GM19438 (cell line): ENCODE results near the gene RAB5IF.
"Not testable (repeated sequence)": the region's sequence is repeated elsewhere in the genome, so short reads cannot be mapped to it uniquely, and the experiment has no call there.

Experiments used
- ATAC-seq: cut with Tn5 transposase; IDR thresholded peaks from one replicate; pipeline ENCODE4 v1.9.1; 2021; ENCODE audit warnings: low read depth; ENCODE audit not compliant: unreplicated experiment

The RAB5IF gene, protein sequence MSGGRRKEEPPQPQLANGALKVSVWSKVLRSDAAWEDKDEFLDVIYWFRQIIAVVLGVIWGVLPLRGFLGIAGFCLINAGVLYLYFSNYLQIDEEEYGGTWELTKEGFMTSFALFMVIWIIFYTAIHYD

DNA sequence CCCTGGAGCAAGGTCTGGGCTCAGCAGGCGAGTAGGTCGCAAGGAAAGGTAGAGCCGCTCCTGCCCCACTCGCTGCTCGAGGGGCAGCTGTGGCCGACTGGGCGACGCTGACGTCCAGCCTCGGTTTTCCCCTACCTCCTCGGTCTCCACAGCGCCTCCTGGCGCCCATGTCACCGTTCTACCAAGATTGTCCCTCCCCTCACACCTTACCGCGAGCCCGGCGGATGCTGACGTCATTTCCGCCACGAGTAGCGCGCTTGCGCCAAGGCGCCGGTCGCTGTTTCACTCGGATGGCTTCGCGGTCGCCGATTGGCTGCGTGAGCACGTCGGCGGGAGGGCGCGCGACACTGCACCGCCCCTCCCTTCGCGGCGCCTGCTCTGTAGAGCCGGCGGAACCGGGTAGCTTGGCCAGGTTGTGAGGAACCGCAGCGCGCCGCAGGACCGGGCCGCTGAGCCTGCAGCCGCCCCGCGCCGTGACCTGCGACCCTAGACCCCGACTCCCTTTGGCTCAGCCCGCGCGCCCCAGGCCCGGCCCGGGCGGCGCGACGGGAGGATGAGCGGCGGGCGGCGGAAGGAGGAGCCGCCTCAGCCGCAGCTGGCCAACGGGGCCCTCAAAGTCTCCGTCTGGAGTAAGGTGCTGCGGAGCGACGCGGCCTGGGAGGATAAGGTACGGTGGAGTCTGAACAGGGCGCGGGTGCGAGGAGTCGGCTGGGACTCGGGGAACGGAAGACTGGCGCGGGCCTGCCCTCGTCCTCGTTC lies at the start of gene RAB5IF:
RAB5IF (plus strand) TSS at position 381 of the 759 bp plus-strand sequence; CDS start at position 554, 173 bp downstream.
- peak; percentile 70 for ATAC-seq

DNA sequence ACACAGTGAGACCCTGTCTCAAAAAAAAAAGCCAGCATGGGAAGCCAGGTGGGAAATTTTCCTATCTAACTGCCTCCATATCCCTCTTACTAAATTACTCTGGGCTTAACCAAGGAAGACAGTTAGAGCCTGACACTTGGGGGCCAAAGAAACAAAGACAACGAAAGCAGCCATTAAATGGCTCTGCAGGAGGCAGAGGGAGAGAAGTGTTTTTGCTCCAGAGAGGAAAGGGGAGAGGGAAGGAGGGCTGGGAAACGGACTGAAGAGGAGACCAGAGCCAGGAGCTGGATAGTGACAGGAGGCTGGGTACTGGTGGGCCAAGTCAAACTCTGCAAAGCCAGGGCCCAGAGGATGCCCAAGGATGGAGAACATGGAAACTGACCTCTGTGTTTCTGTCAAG lies 42.9 kb upstream of the RAB5IF start:
- no peak for ATAC-seq

DNA sequence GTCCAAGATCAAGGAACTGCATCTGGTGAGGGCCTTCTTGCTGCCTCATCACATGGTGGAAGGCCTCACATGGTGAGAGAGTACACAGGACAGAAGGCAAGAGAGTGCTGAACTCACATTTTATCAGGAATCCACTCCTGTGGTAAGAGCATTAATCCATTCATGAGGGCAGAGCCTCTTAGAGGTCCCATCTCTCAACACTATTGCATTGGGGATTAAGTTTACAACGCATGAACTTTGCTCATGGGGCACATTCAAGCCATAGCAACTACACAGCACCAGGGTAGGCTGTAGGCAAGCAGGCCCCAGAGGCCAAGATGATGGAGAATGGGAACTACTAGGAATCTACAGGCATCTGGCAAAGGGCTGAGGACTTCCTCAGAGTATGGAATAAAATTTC lies 42.2 kb upstream of the RAB5IF start:
- no peak for ATAC-seq

DNA sequence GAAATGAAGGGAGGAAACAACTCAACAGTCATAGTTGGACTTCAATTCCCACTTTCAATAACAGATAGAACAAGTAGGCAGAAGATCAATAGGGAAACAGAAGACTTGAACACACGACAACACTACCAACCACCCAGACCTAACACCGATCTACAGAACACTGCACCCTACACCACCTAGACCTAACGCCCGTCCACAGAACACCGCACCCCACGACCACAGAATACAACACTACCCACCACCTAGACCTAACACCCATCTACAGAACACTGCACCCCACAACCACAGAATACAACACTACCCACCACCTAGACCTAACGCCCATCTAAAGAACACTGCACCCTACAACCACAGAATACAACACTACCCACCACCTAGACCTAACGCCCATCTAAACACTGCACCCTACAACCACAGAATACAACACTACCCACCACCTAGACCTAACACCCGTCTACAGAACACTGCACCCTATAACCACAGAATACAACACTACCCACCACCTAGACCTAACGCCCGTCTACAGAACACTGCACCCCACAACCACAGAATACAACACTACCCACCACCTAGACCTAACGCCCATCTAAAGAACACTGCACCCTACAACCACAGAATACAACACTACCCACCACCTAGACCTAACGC lies 41.4 kb upstream of the RAB5IF start:
- not testable (repeated sequence) for ATAC-seq

DNA sequence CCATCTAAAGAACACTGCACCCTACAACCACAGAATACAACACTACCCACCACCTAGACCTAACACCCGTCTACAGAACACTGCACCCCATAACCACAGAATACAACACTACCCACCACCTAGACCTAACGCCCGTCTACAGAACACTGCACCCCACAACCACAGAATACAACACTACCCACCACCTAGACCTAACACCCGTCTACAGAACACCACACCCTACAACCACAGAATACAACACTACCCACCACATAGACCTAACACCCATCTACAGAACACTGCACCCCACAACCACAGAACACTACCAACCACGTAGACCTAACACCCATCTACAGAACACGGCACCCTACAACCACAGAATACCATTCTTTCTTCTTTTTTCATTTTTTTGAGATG lies 40.9 kb upstream of the RAB5IF start:
- ATAC-seq = not testable (repeated sequence)

DNA sequence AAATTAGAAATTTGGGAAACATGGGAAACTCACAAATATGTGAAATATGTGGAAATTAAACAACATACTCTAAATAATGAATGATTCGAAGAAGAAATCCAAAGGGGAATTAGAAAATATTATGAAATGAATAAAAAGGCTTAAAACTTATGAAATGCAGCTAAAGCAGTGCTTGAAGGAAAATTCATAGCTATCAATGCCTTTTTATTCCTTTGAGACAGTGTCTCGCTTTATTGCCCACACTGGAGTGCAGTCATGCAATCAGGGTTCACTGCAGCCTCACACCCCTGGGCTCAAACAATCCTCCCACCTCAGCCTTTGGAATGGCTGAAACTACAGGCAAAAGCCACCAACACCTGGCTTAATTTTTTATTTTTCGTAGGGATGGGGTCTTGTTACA lies 40.1 kb upstream of the RAB5IF start:
- no peak for ATAC-seq

DNA sequence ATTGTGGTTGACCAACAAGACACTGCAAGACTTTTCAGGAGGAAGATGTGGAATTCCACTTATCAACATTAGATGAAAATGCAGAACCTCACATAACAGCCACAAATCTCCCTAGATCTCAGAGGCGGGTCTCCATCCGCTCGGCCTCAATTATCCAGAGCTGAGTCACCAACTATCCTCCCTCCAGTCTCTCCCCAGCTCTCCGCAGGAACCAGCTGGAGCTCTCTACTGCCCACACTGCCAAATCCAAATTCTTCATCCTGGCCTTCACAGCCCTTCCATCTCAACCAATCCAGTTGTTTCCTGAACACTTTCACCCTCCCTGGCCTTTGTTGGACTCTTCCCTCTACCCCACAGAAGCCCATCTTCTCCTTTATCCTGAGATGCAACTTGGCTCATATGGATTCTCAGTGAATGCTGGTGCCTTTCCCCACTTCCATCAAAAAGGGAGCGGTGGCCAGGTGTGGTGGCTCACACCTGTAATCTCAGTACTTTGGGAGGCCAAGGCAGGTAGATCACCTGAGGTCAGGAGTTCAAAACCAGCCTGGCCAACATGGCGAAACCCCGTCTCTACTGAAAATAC lies 35.6 kb upstream of the RAB5IF start:
- no peak for ATAC-seq

DNA sequence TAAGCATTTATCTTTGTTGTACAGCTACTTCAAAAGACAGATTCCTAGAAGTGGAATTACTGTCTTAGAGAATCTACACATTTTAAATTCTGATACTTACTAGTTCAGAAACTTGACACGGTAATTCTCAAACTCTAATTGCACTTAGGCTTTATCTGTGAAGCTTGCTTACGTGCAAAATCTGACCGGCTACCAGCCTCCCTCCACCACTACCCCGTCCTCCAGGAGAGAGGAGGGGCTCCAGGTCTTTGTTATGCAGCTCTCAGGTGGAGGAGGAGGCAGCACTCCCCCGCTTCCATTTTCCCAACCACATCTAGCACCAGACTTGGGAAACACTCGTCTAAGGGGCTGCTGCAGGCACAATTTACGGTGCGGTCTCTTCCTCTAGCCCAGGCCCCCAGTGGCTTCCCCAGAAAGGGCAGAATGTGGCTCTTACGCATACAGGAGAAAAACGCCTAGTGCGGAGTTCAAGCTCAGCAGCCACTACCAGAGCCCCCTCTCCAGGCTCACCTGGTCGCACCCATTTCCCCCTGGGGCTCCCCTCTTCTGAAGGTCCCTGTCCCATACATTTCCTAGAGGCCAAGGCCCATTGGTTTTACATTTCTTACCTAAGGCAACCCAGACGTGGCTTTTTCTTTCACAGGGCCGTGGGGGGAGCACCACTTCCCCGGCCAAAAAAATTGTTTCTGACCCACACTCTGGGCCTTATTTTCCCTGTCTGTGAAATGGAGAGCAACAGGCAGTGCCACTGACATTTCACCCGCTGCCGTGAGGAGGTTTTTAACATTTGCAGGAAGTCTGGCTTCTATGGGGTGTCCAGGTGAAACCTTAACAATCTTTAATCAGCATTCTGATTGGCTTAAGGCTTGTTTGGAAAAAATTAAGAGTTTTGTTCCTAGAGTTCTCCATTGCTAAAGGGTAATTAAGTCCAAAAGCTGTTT lies 33.7 kb upstream of the RAB5IF start:
- ATAC-seq = no peak

DNA sequence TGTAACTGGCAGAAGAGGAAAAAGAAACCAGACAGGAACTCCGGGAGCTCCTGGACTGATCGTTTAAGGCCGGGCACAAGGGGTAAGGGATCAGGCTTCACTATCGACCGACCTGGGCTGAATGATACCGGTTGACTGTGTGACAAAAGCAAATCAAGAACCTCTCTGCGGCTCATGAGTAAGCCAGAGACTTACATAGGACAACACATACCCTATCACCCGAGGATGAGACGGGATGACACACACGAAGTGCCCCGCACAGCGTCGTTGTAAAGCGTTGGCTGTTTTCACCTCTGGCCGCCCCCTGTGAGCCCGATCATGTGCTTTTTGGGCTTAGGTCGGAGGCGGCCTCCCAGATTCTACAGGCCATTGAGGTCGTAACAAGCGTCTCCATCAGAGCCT lies 32.9 kb upstream of the RAB5IF start:
- ATAC-seq = no peak

DNA sequence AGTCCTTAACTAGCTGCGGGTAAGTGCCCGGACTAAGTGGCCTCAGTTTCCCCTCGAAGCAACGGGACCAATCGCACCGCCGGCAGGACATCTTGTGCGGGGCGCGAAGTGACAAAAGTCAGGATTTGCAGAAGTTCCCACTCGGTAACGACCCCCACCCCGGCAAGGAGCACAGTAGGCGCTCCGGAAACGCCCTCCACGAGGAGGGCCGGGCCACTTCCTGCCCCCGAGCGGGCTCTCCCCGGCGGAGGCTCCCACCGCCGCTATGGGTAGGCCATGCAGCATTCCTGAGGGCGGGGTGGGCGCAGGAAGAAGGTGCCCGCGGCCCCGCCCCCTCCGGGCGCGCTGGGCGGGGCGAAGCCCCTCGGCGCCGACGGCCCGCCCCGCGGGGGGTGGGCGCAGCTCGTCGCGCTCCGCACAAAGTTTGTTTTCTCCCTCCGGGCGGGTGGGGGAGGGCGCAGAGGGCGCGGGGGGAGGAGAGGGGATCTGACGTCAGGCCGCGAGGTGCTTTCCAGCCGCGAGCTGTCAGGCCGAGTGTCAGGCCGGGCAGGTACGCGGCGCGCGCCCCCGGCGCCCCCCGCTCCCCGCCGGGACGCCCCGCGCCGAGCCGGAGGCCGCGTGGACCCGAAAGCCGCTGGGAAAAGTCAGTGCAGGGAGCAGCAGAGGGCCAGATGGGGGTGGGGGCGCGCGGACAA lies 32.3 kb upstream of the RAB5IF start, which contains the start of gene TGIF2:
TGIF2 (plus strand) TSS at position 495 of the 695 bp plus-strand sequence. CDS start 5,178 bp downstream, outside the sequence.
- ATAC-seq = no peak

DNA sequence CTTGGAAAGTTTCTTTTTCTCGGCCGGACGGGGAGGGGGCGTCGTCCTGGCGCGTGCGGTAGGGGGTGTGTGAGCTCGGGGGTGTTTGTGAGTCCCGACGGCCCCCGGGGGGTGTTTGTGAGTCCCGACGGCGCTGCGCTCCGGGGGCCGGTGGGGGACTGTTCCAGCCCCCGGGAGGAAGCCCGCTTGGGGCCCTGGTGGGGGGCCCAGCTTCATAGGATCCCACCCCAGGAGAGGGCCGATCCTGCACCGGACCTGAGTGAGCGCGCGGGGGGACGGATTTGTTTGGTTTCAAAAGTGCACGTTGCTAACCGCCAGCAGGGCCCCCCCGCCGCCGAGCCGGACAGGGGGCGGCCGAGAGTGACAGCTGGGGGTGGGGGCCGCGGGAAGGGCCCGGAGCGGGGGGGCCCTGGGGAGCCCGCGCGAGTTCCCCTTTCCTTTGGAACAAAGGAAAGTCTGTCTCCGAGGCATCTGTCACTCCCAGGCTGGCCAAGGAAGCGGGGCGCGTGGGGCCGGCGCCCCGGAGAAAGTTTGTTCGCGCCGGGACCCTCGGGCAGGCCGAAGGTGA lies 31.7 kb upstream of the RAB5IF start:
- no peak for ATAC-seq

DNA sequence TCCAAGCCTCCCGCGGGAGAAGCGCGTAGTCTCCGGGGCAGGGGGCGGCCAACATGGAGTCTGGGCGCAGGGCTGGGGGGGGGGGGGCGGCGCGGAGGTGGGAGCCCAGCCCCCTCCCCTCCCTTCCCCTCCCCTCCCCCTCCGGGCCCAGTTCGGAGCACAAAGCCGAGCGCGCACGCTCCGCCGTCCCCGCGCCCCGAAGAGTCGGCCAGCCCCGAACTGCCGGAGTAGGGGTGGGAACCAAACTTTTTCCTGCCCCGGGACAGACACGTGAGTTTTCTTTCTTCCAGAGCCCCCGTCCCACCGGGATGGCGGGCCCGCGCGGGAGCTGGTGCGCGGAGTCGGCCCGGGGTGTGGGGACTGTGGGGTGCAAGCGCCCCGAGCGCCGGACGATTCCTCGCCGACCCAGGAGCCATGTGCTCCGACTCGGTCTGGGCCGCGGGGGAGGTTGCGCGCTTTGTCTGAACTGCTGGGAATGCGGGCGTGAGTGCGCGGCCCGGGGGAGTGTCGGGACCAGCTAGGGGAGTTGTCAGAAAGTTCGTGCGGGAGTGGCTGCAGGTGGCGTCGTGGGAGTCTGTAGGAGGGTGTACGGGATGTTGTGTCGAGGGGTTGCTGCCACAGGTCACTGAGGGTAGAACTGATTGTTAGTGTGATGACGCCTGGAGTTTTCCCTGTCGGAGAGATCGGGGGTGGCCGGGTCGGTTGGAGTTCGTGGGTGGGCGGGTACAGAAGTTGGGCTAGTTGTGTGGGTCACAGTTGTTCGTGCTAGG lies 31.0 kb upstream of the RAB5IF start:
- ATAC-seq = no peak

DNA sequence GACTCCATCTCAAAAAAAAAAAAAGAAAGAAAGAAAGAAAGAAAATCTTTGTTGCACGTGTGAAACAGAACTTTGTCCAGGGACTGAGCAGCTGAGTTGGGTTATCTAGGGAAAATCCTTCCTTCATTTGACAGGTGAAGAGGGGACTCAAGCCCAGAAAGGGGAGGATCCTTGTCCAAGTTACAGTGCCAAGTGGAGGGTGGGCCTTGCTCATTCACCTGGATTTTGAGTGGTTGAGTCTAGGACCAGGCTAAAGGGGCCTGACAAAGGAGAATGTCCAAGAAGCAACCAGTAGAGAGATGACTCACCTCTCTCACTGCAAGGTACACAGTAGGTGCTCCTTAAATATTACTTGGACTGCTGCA lies 29.5 kb upstream of the RAB5IF start:
- no peak for ATAC-seq

DNA sequence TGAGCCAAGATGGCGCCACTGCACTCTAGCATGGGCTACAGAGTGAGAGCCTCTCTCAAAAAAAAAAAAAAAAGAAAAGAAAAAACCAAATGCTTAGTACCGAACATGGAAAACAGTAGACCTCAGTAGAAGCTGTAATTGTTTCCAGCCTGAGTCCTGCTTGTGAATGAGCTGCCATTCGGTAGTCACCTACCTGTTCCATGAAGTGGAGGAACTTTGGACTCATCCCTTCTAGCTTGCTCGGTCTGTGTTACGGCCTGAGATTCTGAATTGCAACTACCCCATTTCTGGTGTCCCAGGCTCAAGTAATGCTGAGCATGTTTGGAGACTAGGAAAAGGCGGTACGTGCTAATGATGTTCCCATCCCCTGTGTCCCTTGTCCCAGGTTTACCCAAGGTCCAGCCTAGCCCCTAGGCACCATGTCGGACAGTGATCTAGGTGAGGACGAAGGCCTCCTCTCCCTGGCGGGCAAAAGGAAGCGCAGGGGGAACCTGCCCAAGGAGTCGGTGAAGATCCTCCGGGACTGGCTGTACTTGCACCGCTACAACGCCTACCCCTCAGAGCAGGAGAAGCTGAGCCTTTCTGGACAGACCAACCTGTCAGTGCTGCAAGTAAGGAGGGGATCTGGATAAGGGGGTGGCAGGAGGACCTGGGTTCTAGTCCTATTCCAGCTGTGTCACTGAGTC lies 27.1 kb upstream of the RAB5IF start:
- ATAC-seq = no peak

DNA sequence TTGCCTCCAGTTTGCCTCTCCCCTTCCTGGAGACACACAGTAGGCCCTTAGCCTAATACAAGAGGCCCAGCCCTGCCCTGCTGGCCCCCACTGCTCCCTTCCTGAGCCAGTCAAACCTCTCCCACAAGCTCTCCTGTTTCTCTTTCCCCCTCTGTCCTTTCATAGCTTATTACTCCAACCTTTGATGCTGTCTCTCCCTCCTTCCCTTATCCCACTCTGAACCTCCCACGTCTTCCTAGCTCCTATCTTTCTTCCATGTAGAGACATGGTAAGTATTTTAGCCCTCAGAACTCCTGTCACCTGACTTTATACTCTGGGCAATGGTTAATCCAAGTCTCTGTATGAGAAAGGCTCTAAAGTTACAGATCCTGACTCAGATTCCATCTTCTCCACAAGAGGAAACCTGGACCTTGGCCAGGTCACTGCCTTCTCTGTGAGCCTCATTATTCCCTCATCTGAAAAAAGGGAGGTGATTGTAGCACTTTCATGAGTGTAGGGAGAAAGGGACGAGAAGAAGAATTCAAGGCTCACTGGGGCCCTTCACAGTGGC lies 25.5 kb upstream of the RAB5IF start:
- ATAC-seq = no peak

DNA sequence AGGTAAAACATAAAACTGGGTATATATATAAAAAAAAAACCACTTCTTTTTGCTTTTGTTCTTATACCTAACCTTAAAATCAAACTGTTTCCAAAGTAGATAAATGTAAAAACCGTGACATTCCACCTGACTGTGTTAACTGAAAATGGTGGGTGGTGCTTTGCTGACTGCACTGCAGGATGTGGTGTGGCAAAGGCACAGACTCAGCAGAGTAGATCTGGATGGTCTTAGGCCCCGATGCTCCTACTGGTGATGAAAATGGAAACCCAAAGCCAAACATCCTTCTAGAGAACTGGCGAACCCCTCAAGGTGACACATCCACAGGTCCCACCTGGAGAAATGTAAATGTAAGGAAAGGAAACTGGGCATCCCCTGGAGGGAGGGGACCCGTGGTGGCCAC lies 23.3 kb upstream of the RAB5IF start:
- ATAC-seq = no peak

DNA sequence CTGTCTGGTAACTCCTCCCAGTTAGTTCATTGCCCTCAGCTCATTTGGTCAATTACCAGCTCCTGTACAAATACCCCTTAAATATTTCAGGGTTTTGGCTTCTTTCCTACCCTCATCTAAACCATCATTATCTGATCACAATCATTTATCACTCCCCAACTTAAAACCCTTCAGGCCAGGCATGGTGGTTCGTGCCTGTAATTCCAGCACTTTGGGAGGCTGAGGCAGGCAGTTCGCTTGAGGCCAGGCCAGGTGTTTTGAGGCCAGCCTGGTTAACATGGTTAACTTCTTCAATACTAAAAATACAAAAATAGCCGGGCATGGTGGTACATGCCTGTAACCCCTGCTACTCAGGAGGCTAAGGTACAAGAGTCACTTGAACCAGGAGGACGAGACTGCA lies 22.8 kb upstream of the RAB5IF start:
- ATAC-seq = no peak

DNA sequence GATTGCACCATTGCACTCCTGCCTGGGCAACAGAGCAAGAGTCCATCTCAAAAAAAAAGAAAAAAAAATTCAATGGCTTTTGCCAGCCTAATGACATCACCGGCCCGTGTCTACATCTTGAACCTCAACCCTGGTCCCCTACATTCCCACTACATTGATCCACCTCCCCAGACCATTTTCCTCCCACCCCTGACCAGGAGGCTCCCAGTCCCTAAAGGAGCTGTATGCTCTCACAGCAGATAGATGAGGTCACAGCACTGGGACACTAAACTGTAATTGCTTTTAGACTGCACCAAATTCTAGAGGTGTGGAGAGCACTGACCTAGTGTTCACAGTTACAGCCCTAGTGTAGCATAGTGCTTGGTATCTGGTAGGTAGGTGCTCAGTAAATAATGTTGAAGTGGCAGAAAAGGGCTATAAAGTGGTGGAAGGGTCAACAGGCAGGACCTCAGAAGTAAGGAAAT lies 21.5 kb upstream of the RAB5IF start:
- no peak for ATAC-seq
